GM21390 (cell line): ENCODE measurements around the gene MACROD2.
"Not testable (repeated sequence)": the region's sequence is repeated elsewhere in the genome, so short reads cannot be mapped to it uniquely, and the experiment has no call there.

Experiments used
- ATAC-seq: cut with Tn5 transposase; IDR thresholded peaks from one replicate; pipeline ENCODE4 v1.9.1; 2021; ENCODE audit not compliant: unreplicated experiment

Gene MACROD2

GRCh38 chr20:16005915-16006493, 2010.7 kb downstream of the MACROD2 start:
- ATAC-seq, result no peak

GRCh38 chr20:16007164-16007563, 2011.8 kb downstream of the MACROD2 start:
- ATAC-seq, result peak; percentile 99

- no peak for ATAC-seq
These were observed 2012.6 kb downstream of the MACROD2 start for GRCh38 chr20:16007962-16008361.

GRCh38 chr20:16011056-16011455, 2015.7 kb downstream of the MACROD2 start:
- no peak for ATAC-seq

GRCh38 chr20:16011519-16011918, 2016.2 kb downstream of the MACROD2 start:
- ATAC-seq, result no peak

GRCh38 chr20:16012934-16013333, 2017.6 kb downstream of the MACROD2 start:
- not testable (repeated sequence) for ATAC-seq

- ATAC-seq, result no peak
These were observed 2018.3 kb downstream of the MACROD2 start for GRCh38 chr20:16013631-16014030.

- no peak for ATAC-seq
These were observed 2019.1 kb downstream of the MACROD2 start for GRCh38 chr20:16014436-16014835.

GRCh38 chr20:16017656-16018055, 2022.3 kb downstream of the MACROD2 start:
- ATAC-seq, result no peak

- no peak for ATAC-seq
These were observed 2023.6 kb downstream of the MACROD2 start for GRCh38 chr20:16018881-16019280.

GRCh38 chr20:16020971-16021370, 2025.7 kb downstream of the MACROD2 start:
- ATAC-seq, result no peak

- no peak for ATAC-seq
These were observed 2029.8 kb downstream of the MACROD2 start for GRCh38 chr20:16025084-16025483.

- ATAC-seq, result no peak
These were observed 2032.4 kb downstream of the MACROD2 start for GRCh38 chr20:16027686-16028085.

GRCh38 chr20:16028923-16029322, 2033.6 kb downstream of the MACROD2 start:
- peak; percentile 77 for ATAC-seq

- ATAC-seq, result no peak
These were observed 2034.9 kb downstream of the MACROD2 start for GRCh38 chr20:16030253-16030652.

GRCh38 chr20:16035576-16035975, 2040.3 kb downstream of the MACROD2 start:
- no peak for ATAC-seq

GRCh38 chr20:16036331-16036730, 2041.0 kb downstream of the MACROD2 start:
- ATAC-seq, result no peak

- no peak for ATAC-seq
These were observed 2045.4 kb downstream of the MACROD2 start for GRCh38 chr20:16040742-16041141.

- ATAC-seq, result no peak
These were observed 2047.4 kb downstream of the MACROD2 start for GRCh38 chr20:16042731-16043130.

- ATAC-seq, result no peak
These were observed 2048.6 kb downstream of the MACROD2 start for GRCh38 chr20:16043931-16044330.

- no peak for ATAC-seq
These were observed 2053.6 kb downstream of the MACROD2 start for GRCh38 chr20:16048876-16049275.

- no peak for ATAC-seq
These were observed 2054.3 kb downstream of the MACROD2 start for GRCh38 chr20:16049529-16050093.

GRCh38 chr20:16050366-16050765, 2055.1 kb downstream of the MACROD2 start:
- ATAC-seq, result no peak
